ENCODE data around the gene RAB7A. TPM values are rescaled to one million over a fixed set of nuclear protein-coding genes. Genes with fewer than 3 reads are reported as not detected.

Gene RAB7A
- total and polyA plus RNA-seq, 2 of the 8 experiments (the other 6 are each of a cell fraction or from before 2014, with no cell fraction given): 179 to 195 TPM

GRCh38 chr3:128815318-128816064, 89.5 kb downstream of the RAB7A start:
- no peak overlapping the region for H3K9ac ChIP-seq (replicated peaks in 1 of 4; ENCODE audit: extremely low read depth in 1 of 4, low read depth in 3 of 4, low read length in 3 of 4)
- no peak overlapping the region for H2AK5ac ChIP-seq (ENCODE audit: low read depth, low read length)
- DNase-seq (ENCODE audit: low read depth in 1 of 2, low spot score in 2 of 2): no peak
- no peaks in the 10 kb centered on the region for H3K79me2 ChIP-seq (ENCODE audit: control insufficient read depth in 1 of 2, insufficient read depth in 2 of 2, low read length in 2 of 2)
- no peak overlapping the region for H3K4me3 ChIP-seq (ENCODE audit: extremely low read depth in 1 of 4, insufficient read depth in 2 of 4, low read depth in 3 of 4, low read length in 4 of 4)
- H2BK120ac ChIP-seq (replicated peaks; ENCODE audit: low read depth, low read length): no peak overlapping the region
- H3K27me3 ChIP-seq (replicated peaks in 1 of 4; ENCODE audit: control insufficient read depth in 3 of 4, extremely low read depth in 1 of 4, insufficient read depth in 3 of 4, low read length in 3 of 4): no peaks in the 10 kb centered on the region; a peak in 1 of 7 replicates
- peaks cover 0 to 5% of the 10 kb centered on the region in 2 experiments for H4K20me1 ChIP-seq (replicated peaks in 1 of 2; ENCODE audit: control insufficient read depth in 1 of 2, insufficient read depth in 2 of 2, low read length in 2 of 2)
- peaks cover 3% of the 10 kb centered on the region; the same call in 1 of the 2 replicates for H3K23me2 ChIP-seq (ENCODE audit: low read depth, low read length)
- H3K36me3 ChIP-seq (ENCODE audit: control insufficient read depth in 2 of 4, insufficient read depth in 4 of 4, low read length in 3 of 4): peaks cover 7 to 67% (median 22%) of the 10 kb centered on the region in 4 experiments; a peak in 6 of 8 replicates
- H3K4me1 ChIP-seq (replicated peaks in 1 of 4; ENCODE audit: control insufficient read depth in 3 of 4, insufficient read depth in 4 of 4, low read length in 3 of 4): no peaks in the 10 kb centered on the region
- H2BK12ac ChIP-seq (ENCODE audit: low read depth, low read length): no peak overlapping the region
- no peak overlapping the region for H2BK15ac ChIP-seq (ENCODE audit: low read length)
- ChIA-PET CTCF (ENCODE audit: partially characterized antibody) (no interaction called here), POLR2A (ENCODE audit: partially characterized antibody) (interaction anchor here (1.3 kb wide), 1 partner anchor 9 kb away, joined by 4 read pairs; no protein-coding TSS in a partner anchor)
- H3K4ac ChIP-seq (replicated peaks; ENCODE audit: insufficient read length, low read depth, low read length): no peak overlapping the region
- H3K23ac ChIP-seq (ENCODE audit: insufficient read length): no peak overlapping the region
- H3K56ac ChIP-seq (replicated peaks; ENCODE audit: insufficient read length, low read depth, low read length): no peak overlapping the region
- no peak overlapping the region for H4K8ac ChIP-seq (ENCODE audit: extremely low read depth, insufficient read depth, low read length)
- no peak overlapping the region for H3K27ac ChIP-seq (ENCODE audit: low read depth, low read length)
- H3K18ac ChIP-seq (ENCODE audit: extremely low read depth, low read length): no peak overlapping the region
- TF ChIP-seq BACH1 (IDR thresholded peaks at IDR 0.05; ENCODE audit: low read length) (no peak), GABPA (IDR thresholded peaks at IDR 0.05; ENCODE audit: borderline replicate concordance, insufficient read depth, low read length) (no peak), GTF2F1 (IDR thresholded peaks at IDR 0.05; ENCODE audit: borderline replicate concordance, low read depth, low read length) (no peak), ATF2 (IDR thresholded peaks at IDR 0.05; ENCODE audit: low read length) (no peak), TAF7 (optimal IDR thresholded peaks at IDR 0.05; ENCODE audit: borderline replicate concordance, low read depth, low read length) (no peak), TCF12 (IDR thresholded peaks at IDR 0.05; ENCODE audit: low read depth, low read length) (no peak), E2F6 (IDR thresholded peaks at IDR 0.05) (no peak), BCL11A (IDR thresholded peaks at IDR 0.05; ENCODE audit: low read depth in 2 of 2, low read length in 2 of 2) (no peak), ASH2L (IDR thresholded peaks at IDR 0.05; ENCODE audit: low read length) (no peak)
- FAIRE-seq: no peak
- H3K4me2 ChIP-seq (ENCODE audit: insufficient read depth in 1 of 2, low read depth in 2 of 2, low read length in 2 of 2): no peak overlapping the region
- no peak overlapping the region for H2AFZ ChIP-seq (ENCODE audit: low read length)
- 87% methylated on average over 3 of the region's 3 CpGs; no CpG with 5 or more reads in 1 of the 2 experiments for WGBS, 2 experiments (ENCODE audit: extremely low coverage in 1 of 2, insufficient coverage in 1 of 2, insufficient read length in 1 of 2, insufficient replicate concordance in 2 of 2, low coverage in 1 of 2, low lambda C conversion rate in 2 of 2, missing lambda C conversion rate in 1 of 2)
- H4K91ac ChIP-seq (replicated peaks; ENCODE audit: insufficient read length, low read length): no peak overlapping the region
- H4K5ac ChIP-seq (ENCODE audit: insufficient read length, low read depth, low read length): no peak overlapping the region
- no peak overlapping the region for H2BK20ac ChIP-seq (ENCODE audit: low read length)
- no peaks in the 10 kb centered on the region; the same call in 1 of the 2 replicates for H3K79me1 ChIP-seq (ENCODE audit: low read depth, low read length)
- H3K14ac ChIP-seq (ENCODE audit: insufficient read length): no peak overlapping the region
- no peaks in the 10 kb centered on the region for H3K9me3 ChIP-seq (ENCODE audit: insufficient read depth in 2 of 2, low read depth in 1 of 2, low read length in 1 of 2)
- H2BK5ac ChIP-seq (ENCODE audit: low read depth, low read length): no peak overlapping the region

Measured in H1 (cell line).